HepG2 (cell line): ENCODE data around the gene PARP2. TPM values are rescaled to one million over a fixed set of nuclear protein-coding genes. Genes with fewer than 3 reads are reported as not detected.

Source experiments
- FOSL1 ChIP-seq: sonication (generic); formaldehyde crosslinking; IDR thresholded peaks from 2 replicates; pipeline ENCODE4 v1.9.0; 2021; ENCODE audit warnings: missing genetic modification reagents, borderline replicate concordance
- IRF2 ChIP-seq: IDR thresholded peaks from 2 replicates; pipeline ENCODE4 v1.6.1; 2018; ENCODE audit warnings: missing genetic modification reagents, missing compliant biosample characterization
- LRRFIP1 ChIP-seq: sonication (generic); formaldehyde crosslinking; conservative IDR thresholded peaks from 2 replicates; pipeline ENCODE4 v1.4.0; 2020; ENCODE audit warnings: missing genetic modification reagents
- NFYC ChIP-seq: IDR thresholded peaks from 2 replicates; pipeline ENCODE4 v1.6.1; 2016; ENCODE audit warnings: missing genetic modification reagents, missing compliant biosample characterization
- NRL ChIP-seq: sonication (generic); formaldehyde crosslinking; IDR thresholded peaks from 2 replicates; pipeline ENCODE4 v1.5.0; 2020; ENCODE audit warnings: missing genetic modification reagents, mild to moderate bottlenecking, moderate library complexity, borderline replicate concordance
- PLSCR1 ChIP-seq: sonication (generic); formaldehyde crosslinking; IDR thresholded peaks from 2 replicates; pipeline ENCODE4 v1.5.0; 2020; ENCODE audit warnings: missing genetic modification reagents, mild to moderate bottlenecking, borderline replicate concordance
- SAP130 ChIP-seq: IDR thresholded peaks from 2 replicates; pipeline ENCODE4 v1.6.1; 2016; ENCODE audit warnings: low read depth
- SRSF1 ChIP-seq: fragments of 200-400 bp; formaldehyde crosslinking; optimal IDR thresholded peaks from 2 replicates; pipeline ENCODE3; 2017; ENCODE audit warnings: mild to moderate bottlenecking, low read depth, low read length, moderate library complexity
- TFAP4 ChIP-seq: sonication (generic); IDR thresholded peaks from 2 replicates; pipeline ENCODE4 v1.6.1; 2016; ENCODE audit warnings: low read depth, borderline replicate concordance
- ZBTB39 ChIP-seq: sonication (generic); formaldehyde crosslinking; IDR thresholded peaks from 2 replicates; pipeline ENCODE4 v1.5.0; 2020; ENCODE audit warnings: missing genetic modification reagents
- ZC3H4 ChIP-seq: sonication (generic); formaldehyde crosslinking; IDR thresholded peaks from 2 replicates; pipeline ENCODE4 v1.4.0; 2020; ENCODE audit warnings: missing genetic modification reagents, borderline replicate concordance
- ZNF225 ChIP-seq: sonication (generic); formaldehyde crosslinking; IDR thresholded peaks from 2 replicates; pipeline ENCODE4 v1.4.0; 2020; ENCODE audit warnings: mild to moderate bottlenecking, missing genetic modification reagents
- ZNF253 ChIP-seq: sonication (generic); formaldehyde crosslinking; IDR thresholded peaks from 2 replicates; pipeline ENCODE4 v1.8.0; 2022; ENCODE audit warnings: mild to moderate bottlenecking, missing genetic modification reagents, borderline replicate concordance
- ZNF674 ChIP-seq: sonication (generic); formaldehyde crosslinking; IDR thresholded peaks from 2 replicates; pipeline ENCODE4 v1.5.0; 2020; ENCODE audit warnings: low read depth, mild to moderate bottlenecking, missing genetic modification reagents
- ZNF879 ChIP-seq: sonication (generic); formaldehyde crosslinking; IDR thresholded peaks from 2 replicates; pipeline ENCODE4 v1.8.1; 2023; ENCODE audit warnings: missing genetic modification reagents
- polyA plus RNA-seq, 8 experiments: library from polyadenylated mRNA; depleted of rRNA in 3 of 8; stranded (reverse) in 7 of 8; unstranded in 1 of 8; fragments of >200 nt; fragmentation: Illumina TruSeq in 4 of 8; extraction: Trizol in 4 of 8; gene quantifications; 2 replicates each; pipeline versions ENCODE4 v1.2.1 to v1.2.3, GENCODE V29; 2011 to 2016; ENCODE audit warnings: low read depth in 4 of 8, missing spikeins in 1 of 8, mixed read lengths in 1 of 8; ENCODE audit not compliant: insufficient read depth in 1 of 8
- total RNA-seq, 5 experiments: library from RNA; depleted of rRNA; stranded (reverse); fragments of >200 nt; fragmentation: Illumina TruSeq; extraction: Trizol; gene quantifications; 2 replicates each; pipeline ENCODE4 v1.2.3, GENCODE V29; 2016; ENCODE audit warnings: low read depth in 1 of 5
- TF ChIP-seq, protein P1 (sequence below): sonication (generic); formaldehyde crosslinking; conservative IDR thresholded peaks from 2 replicates; pipeline ENCODE4 v1.4.0; 2020; ENCODE audit warnings: missing genetic modification reagents
- TF ChIP-seq, protein P2 (sequence below): IDR thresholded peaks from 2 replicates; pipeline ENCODE4 v1.6.1; 2016; ENCODE audit warnings: mild to moderate bottlenecking
- TF ChIP-seq, protein P3 (sequence below): sonication (generic); formaldehyde crosslinking; IDR thresholded peaks from 2 replicates; pipeline ENCODE4 v1.4.0; 2020; ENCODE audit warnings: low read depth, mild to moderate bottlenecking, missing genetic modification reagents

Gene PARP2
- total and polyA plus RNA-seq, 2 of the 13 experiments (the other 11 are each of a cell fraction or from before 2014, with no cell fraction given) = 37.3 to 38.4 TPM

DNA sequence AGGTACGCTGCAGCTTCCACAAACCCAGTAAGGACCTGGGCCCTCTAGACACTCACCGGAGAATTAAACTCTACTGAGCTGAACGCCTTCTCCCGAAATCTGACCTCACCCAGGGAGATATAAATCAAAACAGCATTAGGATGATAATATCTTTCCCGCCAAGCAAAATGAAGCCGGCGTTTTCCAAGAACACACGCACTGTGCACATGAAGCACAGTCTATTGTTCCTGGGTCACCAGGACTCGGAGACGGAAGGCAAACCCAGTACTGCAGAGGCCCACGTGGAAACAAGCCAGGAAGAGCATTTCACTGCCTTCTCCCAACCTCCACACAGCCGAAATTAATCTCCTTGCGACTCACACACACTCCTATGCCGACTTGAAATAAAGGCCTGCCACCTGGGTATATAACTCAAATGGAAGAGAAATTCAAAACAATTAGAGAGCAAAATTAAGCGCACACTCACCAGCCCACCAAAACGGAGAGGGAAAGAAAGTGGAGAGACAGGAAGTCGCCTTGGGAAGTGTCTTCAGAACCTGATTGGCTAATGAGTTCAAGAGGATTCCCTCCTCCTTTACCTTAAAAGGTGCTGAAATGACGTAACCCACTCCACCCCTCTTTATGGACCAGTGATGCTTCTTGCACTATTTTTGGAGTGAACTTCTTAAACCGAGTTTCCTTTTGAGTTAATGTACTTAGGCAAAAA lies 10.5 kb upstream of the PARP2 start, which contains the start of gene CCNB1IP1 (continued):
- TF ChIP-seq, protein P1, sequence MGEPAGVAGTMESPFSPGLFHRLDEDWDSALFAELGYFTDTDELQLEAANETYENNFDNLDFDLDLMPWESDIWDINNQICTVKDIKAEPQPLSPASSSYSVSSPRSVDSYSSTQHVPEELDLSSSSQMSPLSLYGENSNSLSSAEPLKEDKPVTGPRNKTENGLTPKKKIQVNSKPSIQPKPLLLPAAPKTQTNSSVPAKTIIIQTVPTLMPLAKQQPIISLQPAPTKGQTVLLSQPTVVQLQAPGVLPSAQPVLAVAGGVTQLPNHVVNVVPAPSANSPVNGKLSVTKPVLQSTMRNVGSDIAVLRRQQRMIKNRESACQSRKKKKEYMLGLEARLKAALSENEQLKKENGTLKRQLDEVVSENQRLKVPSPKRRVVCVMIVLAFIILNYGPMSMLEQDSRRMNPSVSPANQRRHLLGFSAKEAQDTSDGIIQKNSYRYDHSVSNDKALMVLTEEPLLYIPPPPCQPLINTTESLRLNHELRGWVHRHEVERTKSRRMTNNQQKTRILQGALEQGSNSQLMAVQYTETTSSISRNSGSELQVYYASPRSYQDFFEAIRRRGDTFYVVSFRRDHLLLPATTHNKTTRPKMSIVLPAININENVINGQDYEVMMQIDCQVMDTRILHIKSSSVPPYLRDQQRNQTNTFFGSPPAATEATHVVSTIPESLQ (CRISPR knock-in tag) = no peak
- TF ChIP-seq ZNF225 (no peak), IRF2 (peak; percentile 29; the same call in 1 of the 2 replicates), PLSCR1 (CRISPR knock-in tag) (no peak), SAP130 (CRISPR knock-in tag) (peak; percentile 96), TFAP4 (no peak), NFYC (CRISPR knock-in tag) (peak; percentile 86), SRSF1 (no peak), ZNF879 (CRISPR knock-in tag) (no peak; the same call in 1 of the 2 replicates), ZC3H4 (CRISPR knock-in tag) (no peak), ZNF674 (CRISPR knock-in tag) (no peak), ZBTB39 (no peak; the same call in 1 of the 2 replicates), NRL (CRISPR knock-in tag) (no peak), ZNF253 (CRISPR knock-in tag) (no peak), LRRFIP1 (CRISPR knock-in tag) (no peak), FOSL1 (CRISPR knock-in tag) (no peak)
- TF ChIP-seq, protein P2, sequence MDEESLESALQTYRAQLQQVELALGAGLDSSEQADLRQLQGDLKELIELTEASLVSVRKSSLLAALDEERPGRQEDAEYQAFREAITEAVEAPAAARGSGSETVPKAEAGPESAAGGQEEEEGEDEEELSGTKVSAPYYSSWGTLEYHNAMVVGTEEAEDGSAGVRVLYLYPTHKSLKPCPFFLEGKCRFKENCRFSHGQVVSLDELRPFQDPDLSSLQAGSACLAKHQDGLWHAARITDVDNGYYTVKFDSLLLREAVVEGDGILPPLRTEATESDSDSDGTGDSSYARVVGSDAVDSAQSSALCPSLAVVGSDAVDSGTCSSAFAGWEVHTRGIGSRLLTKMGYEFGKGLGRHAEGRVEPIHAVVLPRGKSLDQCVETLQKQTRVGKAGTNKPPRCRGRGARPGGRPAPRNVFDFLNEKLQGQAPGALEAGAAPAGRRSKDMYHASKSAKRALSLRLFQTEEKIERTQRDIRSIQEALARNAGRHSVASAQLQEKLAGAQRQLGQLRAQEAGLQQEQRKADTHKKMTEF = peak; percentile 63; the same call in 1 of the 2 replicates
- TF ChIP-seq, protein P3, sequence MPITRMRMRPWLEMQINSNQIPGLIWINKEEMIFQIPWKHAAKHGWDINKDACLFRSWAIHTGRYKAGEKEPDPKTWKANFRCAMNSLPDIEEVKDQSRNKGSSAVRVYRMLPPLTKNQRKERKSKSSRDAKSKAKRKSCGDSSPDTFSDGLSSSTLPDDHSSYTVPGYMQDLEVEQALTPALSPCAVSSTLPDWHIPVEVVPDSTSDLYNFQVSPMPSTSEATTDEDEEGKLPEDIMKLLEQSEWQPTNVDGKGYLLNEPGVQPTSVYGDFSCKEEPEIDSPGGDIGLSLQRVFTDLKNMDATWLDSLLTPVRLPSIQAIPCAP (CRISPR knock-in tag) = no peak
